ENCODE data around the gene ASCC1. TPM values are rescaled to one million over a fixed set of nuclear protein-coding genes. Genes with fewer than 3 reads are reported as not detected.

ASCC1 gene
- polyA plus RNA-seq, 1 donor: 22.8 TPM

DNA sequence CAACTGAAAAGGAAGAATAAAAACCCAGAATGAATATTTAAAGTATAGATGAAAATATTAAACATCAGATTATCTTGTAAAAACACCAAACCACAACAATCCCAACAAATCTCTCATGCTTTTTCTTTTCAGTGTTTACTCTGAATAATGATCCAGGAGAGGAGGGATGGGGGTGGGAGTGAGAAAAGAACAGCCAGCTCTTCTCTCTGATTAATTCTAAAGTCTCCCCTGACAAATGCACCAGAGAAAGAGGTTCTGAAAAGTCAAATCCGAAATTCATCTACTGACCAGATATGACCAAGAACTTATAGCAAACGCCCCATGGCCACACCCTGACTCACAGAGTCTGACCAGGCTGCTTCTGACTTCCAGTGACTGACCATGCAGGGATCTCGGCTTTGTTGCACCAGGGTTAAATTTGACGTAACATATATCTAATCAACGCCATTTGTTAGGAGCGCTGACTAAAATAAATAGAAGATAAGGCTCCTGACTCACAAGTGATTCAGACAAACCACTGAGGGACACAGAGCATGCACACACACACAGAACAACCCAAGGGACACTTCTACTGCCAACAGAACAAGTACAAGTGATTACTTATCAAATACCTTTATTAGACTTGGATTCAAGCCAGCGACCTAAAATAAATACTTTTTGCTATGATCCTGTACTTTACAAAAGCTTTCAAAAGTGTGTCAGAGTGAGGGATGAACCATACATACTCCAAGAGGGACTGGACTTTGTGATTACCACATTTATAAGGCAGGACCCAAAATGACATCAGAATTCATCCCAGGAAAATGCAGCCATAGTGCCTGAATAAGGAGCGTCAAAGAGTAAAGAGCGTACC, 118.4 kb downstream of the ASCC1 start:
- DNase-seq: no peak

DNA sequence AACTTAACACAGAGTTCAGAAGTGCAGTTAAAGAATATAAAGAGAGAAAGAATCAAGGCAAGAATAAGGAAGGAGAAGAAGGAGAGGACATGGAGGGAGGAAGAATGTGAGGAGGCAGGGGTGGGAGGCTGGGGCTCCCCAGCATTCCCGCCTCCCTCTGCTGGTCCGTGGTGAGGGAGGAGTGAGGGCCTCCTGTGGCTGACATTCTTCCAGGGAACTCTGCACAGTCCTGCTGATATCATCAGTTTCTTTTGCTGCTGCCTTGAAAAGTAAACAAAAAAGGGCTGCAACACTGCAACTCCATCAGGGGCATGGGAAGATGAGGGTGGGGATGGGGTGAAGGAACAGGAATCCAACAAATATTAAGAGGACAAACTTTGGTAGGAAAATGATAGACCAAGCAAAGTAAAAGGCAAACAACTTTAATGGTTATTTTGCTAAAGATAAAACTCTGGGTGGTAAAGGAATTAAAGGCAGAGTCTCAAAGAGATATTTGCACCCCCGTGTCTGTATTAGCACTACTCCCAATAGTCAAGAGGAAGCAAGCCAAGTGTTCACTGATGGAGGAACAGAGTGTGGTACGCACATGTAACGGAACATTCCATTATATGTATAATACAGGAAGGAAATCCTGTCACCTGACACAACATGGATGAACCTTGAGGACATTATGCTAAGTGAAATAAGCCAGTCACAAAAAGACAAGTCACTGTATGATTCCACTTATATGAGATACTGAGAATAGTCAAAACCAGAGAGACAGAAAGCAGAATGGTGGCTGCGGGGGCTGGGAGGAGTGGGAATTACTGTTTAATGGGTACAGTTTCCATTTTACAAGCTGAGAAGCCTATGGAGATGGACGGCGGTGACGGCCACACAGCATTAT, 119.7 kb downstream of the ASCC1 start:
- DNase-seq: no peak

DNA sequence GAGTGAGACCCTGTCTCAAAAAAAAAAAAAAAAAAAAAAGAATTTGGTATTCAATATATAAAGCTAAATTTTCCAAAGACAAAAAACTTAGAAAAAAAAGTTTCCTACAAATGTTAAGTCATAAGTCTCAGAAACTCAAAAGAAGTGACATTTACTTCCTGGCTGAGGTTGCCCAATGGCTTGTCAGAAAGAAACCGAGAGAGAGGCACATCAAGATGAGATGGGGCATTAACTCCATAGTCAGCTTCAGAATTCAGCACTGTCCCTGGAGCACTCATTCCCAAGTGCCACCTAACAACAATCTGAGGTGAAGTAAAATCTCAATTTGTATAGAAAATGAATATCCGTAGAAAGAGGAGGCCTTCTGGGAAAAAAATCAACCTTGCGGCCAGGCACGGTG, 120.9 kb downstream of the ASCC1 start:
- no peak for DNase-seq

DNA sequence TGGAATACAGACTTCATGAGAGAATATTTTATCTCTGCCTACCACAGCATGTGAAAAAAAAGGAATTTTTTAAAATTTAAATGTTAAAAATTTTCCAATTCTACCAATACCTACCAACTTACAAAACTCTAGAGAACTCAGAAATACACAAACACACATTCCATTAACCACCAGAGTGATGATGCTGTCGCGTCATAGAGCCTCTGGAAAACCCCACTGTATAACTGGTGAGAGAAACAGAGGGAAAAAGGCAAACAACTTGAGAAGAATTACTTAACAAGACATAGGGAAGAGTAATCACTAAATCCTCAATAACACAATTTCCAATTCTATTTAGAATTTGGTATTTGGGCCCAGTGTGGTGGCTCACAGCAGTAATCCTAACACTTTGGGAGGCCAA, 121.5 kb downstream of the ASCC1 start:
- DNase-seq: no peak

DNA sequence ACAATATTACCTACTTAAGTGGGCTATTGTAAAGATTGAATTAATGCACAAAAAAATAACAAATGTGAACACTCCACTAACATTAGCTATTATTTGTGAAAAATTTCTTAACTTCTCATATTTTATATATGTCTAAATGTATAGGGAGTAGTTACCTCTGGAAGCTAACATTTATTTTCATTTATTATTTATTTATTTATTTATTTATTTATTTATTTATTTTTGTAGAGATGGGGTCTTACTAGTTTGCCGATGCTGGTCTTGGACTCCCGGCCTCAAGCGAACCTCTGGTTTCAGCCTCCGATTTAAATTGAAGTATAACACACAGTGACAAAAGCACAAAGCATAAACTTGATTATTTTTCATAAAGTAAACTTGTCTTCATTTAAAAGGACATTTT, 122.6 kb downstream of the ASCC1 start:
- no peak for DNase-seq

DNA sequence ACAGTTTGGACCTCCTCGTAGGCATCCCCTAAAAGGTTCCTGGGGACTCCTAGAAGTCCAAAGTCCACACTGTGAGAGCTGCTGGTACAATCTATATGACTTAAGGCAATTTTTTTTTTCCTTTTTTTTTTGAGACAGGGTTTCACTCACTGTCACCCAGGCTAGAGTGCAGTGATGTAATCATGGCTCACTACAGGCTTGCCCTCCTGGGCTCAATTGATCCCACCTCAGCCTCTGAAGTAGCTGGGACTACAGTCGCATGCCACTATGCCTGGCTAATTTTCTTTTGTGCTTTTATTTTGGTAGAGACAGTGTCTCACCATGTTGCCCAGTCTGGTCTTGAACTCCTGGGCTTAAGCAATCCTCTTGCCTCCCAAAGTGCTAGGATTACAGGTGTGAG, 123.1 kb downstream of the ASCC1 start:
- DNase-seq: no peak

DNA sequence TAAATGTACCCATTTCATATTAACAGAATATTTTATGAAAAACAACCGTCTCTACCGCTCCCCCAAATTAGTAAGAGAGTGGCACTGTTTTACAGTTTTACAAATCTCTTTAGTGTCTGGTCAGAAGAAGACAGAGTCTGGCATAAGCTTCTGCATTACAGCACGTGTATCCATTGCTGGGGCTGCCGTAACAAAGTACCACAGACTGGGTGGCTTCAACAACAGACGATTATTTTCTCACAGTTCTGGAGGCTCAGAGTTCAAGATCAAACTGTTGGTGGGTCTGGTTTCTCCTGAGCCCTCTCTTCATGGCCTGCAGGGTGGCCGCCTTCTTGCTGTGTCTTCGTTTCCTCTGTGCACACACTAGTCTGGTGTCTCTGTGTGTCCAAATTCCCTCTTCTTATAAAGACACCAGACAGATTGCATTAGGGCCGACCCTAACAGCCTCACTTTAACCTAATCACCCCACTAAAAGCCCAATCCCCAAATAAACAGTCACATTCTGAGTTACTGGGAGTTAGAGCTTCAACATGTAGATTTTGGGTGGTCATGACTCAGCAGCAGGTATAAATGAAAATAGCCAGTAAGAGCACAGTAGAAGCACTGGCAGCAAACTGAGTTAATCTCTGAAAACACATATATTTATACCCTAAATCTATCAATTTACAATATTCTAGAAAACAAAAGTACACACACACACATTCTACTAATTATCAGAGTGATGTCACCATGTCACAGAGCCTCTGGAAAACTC, 123.7 kb downstream of the ASCC1 start:
- no peak for DNase-seq

DNA sequence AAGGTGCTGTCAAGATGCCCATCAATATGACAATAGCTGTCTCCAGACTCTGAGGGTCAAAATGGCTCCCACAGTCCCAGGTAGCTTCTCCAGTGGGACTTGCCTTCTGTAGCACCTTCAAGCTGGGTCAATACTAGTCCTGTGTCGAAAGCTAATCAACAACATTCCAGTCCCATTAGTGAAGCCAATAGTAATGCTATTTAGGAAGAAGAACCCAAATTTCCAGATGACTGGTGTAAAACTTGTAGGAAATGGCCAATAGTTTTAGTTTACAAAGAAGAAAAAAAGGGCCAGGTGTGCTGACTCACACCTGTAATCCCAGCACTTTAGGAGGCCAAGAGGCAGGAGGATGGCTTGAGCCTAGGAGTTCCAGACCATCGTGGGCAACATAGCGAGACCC, 125.8 kb downstream of the ASCC1 start:
- no peak for DNase-seq

DNA sequence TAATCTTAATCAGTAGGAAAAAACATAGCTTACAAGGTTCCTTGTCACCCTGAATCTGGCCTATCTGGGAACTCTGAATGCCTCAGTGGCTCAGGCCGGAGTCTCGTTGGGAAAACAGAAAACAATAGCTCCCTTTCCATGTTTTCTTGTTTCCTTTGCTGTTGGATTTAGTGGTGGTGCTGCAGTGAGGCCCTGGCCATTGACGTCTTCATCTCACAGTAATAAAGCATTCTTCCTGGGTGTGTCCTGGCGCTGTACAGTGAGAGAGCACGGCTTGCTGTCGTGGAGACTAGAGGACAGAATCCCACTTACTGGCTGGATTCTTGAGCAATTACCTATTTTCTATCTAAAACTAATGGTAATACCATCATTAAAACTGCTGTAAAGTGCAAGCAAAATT, 126.5 kb downstream of the ASCC1 start:
- DNase-seq: no peak

DNA sequence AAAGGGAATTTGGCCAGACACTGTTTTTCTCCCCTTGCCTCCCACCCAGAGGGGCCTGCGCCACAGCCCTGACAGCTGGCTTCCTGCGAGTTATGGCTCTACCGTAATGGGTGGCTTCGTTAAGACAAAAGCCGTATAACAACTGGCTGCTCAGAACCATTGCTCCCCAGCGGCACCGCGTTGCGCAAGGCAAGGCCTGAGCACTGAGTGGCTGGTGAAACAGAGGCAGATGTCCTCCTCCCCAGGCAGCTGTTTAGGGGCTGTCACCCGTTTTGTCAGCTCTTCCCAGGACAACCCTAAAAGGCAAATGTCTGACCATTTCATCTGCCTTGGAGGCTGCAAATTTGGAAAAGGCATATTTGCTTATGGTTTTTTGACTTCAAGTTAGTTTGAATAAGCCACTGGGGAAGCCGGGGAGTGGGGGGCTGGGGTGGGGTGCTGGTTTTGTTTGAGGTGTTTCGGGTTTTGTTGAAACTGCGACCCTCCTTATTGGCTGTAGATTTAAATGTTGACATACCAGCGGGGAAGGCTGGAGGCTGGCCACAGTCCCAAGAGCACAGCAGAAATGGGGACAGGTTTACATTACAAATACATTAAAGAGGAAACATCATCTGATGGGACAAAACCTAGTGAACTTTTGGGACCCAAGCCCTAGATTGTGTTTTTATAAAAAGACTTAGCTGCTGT, 127.0 kb downstream of the ASCC1 start:
- DNase-seq: no peak

DNA sequence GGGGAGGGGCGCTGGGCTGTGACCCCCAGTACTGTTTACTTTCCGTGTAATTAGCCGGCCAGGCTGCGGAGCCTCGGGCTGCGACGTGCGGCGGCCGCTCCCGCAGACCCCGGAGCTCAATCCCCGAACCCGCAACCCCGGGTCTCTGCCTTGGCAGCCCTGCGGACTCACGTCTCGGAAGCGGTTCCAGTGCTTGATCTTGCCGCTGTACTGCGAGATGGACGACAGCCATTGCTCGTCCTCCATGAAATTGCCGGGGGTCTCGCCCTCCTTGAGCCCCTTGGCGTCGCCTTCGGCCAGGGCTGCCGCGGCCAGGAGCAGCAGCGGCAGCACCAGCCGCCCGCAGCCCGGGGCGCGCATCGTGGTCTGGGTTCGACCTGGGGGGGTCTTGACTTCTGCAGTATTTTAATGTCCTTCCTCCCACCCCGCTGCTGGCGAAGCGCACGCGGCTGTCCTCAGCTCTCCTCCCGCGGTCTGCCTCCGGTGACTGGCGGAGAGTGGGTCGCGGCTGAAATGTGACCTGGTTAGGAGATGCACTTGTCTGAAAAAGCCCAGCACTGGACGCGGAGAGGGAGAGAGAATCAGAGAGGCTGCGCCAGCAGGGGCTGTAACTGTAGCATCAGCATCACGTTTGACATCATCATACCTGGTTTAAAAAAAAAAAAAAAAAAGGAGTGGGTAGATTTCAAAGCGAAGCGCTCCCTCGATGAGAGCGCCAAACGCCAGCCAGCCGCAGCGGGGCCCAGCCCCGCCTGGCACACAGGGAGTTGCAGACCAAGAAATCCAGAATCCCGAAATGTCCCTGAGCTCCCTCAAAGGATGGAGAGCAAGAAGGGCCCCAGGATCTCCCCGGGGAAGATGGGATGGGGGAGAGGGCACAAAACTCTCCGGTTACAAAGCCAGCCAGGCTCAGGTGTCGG, 127.8 kb downstream of the ASCC1 start, which contains the start of gene SPOCK2:
Gene SPOCK2 (minus strand): TSS at position 583 of the 920 bp plus-strand sequence. CDS start 223 bp downstream, at position 360.
- no peak for DNase-seq

DNA sequence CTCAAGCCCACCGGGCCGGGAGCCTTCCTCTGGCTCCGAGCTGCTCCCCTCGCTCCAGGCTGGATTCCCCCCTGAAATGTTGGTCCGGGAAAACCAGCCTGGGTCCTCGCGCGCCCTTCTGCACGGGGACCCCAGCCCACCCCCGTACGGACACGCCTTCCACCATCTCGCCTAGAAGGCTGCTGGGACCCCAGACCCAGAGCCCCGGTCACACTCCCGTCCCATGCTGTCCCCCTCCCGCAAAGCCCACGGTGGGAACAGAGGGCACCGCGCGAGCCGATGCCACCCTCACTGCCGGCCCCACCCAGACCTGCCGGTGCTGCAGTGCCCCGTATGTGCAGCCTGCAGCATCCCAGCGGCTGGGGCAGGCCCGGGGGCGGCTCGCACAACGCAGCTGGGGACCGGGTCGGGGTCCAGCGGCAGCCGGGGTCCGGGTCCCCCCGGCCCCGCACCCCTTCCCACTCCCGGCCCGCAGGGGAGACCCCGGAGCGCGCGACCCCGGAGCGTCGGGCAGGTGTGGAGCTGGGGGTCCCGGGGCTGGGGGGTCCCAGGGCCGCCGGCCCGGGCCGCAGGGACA, 128.6 kb downstream of the ASCC1 start:
- no peak for DNase-seq

DNA sequence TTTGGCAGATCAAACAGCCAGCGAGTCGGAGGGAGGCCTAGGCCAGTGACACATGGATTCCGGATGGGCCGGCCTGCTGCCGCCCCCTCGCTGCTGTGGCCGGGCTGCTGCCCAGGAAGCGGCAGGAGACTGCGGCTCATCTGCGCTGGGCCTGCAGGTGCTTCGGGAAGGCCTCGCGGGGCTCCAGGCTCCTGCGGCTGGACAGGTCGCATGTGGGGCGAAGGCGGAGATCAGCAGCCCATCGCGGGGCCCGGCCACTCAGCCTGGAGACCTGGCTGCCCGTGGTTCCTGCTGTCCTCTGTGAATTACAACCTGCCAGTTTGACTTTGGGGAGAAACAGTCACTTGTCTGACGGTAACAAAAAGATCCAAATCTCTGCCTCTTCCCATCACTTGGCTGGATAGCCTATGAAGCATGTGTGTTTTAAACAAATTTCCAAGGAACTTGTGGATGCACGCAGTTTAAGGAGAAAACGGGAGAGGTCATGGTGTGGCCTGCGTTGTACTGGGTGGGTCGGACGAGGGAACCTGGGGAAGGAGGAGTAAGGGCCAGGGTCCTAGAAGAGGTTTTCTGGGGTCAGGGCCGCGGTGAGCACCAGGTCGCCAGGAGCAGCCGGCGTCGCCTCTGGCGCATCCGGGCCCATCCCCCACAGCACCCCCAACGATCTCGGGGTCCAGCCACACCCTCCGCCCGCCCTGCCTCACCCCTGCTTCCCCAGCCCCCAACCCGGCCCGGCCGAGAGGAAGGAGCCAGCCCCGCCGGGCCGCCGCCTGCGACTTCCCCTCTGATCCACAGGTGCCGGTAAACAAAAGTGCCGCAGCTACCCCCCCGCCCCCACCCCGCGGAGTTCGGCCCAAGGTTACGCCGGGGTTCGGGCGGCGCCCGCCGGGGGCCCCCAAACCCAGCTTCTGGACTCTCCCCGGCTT, 129.3 kb downstream of the ASCC1 start:
- no peak for DNase-seq

DNA sequence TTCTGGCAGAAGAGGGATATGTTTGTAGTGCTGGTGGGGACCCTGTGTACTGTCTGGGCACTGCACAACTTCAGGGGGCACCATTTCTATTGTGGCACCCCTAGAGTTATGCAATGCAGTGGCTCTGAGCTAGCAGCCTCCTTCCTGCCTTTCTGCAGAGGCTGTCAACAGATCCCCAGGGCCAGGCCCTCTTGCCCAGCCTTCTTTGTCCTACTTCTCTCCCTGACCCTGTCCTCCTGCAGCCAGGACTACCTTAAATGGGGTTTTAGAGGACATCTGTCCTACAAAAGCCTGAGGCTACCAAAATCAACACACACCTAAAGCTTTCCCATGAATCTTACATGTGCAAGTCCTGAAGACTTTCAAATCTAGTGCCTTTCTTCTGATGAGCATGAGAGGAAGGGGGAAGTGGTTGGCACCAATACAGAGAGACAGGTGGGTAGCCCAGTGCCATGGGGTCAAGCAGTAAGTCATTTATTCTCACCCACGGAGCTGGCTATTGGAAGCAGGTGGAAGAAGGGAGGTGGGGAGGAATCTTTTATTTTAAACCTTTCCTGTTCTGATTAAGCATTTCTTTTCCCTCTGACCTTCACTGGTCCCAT, 130.1 kb downstream of the ASCC1 start:
- DNase-seq: no peak

DNA sequence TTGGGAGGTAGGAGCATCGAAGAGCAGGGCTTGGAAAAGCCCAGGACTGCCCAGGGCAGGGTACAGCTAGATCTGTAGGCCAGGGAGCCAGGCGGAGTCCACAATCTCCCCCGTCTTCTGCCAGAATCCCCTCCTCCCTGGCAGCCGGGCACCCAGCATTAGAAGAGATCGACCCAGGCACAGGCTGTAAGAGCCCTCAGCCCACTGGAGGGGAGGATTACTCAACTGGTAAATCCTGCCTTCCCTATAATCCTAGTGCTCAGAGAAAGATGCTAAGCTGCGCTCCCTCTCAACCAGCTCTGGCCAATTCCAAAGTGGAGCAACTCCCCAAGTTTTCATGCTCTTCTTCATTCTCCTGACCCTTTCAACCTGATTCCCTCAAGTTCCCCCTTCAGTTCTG, 130.9 kb downstream of the ASCC1 start:
- DNase-seq: no peak

DNA sequence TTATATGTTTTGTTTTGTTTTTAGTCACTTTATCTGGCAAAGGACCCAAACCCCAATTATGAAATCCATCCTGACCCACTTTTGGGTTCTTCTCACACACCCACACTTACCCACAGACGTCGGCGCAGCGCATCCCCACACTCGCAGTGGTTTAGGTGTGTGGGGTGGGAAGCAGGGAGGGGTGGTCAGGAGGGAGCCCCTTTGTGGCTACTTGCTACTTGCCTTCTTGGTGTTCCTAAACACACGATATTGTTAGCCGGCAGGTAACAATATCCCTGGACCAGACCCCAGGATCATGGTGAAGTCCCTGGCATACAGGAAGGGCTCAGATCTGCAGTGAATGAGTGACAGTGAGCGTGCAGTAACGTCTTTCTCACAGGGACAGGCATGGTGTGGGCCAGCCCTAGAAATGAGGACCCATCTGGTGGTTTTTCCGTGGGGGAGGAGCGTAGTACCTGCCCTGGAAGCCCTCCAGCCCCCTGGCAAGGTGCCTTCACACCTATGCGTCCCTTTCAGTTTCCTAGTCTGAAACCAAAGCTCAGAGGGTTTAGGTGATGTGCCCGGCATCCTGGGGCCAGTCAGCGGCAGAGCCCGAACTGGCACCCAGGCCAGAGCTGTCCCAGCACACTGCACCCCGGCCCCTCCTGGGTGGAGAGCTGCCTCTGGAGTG, 132.2 kb downstream of the ASCC1 start:
- no peak for DNase-seq

DNA sequence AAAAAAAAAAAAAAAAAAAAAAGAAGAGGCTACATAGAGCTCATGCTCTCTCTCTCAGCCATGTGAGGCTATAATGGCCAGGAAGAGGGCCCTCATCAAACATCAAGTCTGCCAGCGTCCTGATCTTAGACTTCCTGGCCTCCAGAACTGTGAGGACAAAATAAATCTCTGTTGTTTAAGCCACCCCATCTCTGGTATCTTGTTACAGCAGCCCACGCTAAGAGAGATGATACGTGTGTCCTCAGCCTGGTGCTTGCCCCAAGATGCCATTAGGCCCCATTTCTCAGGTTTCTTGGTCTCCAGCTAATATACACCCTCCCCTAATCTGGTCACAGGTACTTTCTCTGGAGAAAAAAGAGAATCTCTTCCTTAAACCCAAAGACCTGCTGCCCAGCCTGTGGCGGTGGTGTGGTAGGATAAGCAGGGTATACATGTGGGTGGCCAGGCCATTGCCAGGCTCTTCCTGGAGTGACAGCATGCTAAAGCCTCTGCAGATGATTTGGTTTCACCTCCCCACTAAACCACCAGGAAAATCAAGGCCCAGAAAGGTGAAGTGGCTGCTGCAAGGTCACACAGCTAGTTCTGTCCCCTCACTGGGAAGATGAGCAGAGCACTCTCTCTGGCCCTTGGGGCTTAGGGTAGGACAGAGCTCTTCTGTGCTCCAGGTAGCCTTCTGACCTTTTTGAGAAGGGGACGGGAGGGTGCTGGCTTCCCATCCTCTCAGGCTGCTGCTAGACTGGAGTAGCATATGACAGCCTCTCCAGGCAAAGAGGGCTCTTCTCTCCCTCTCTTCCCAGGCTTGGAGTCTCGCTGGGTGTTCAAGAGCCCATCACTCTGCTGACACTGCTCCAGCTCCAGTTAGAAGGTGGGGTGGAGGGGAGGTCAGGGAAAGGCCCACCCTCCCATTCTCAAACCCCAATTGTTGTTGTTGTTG, 133.0 kb downstream of the ASCC1 start:
- no peak for DNase-seq

Measured in hindlimb muscle (tissue), 1 donor.